Panc1 (cell line): ENCODE measurements around the gene TMEM8B. TPM values are rescaled to one million over a fixed set of nuclear protein-coding genes. Genes with fewer than 3 reads are reported as not detected.
A peak's percentile ranks its signal among the peaks of the same experiment; 100 is the strongest.

Experiments used
- ATAC-seq: fragments of 200-7000 bp; cut with Tn5 transposase; 2 replicates; pipeline ENCODE4 v1.9.1; 2020; ENCODE audit warnings: mild to moderate bottlenecking, moderate library complexity
- BruUV-seq: library from RNA; stranded (reverse); fragments of 400-500 nt; replicated peaks from 2 replicates; lab custom pipeline; 2021; lab: Mats Ljungman, UMichigan
- CTCF ChIA-PET: fragments of 300-600 bp; sonication (Branson Sonifier 250); formaldehyde crosslinking; loops from one replicate; lab custom pipeline; 2022; ENCODE audit warnings: antibody characterized with exemption; lab: Charles Lee
- POLR2A ChIA-PET: fragments of 300-600 bp; sonication (Branson Sonifier 250); formaldehyde crosslinking; loops from one replicate; lab custom pipeline; 2022; ENCODE audit warnings: antibody characterized with exemption; lab: Charles Lee
- DNase-seq: peaks from one replicate; pipeline ENCODE4 v3.0.0-alpha.2; 2010; ENCODE audit warnings: low read depth, low spot score
- H3K27ac ChIP-seq: 2 replicates; pipeline ENCODE4 v1.5.1; 2011; ENCODE audit warnings: mild to moderate bottlenecking, low read length, inconsistent platforms
- H3K27me3 ChIP-seq: fragments of 200-500 bp; sonication (Bioruptor generic); 2 replicates; pipeline ENCODE4 v1.6.0; 2014; ENCODE audit warnings: low read length, inconsistent platforms; ENCODE audit not compliant: control insufficient read depth, insufficient read depth
- H3K36me3 ChIP-seq: fragments of 200-500 bp; sonication (Bioruptor generic); 2 replicates; pipeline ENCODE4 v1.5.1; 2014; ENCODE audit warnings: inconsistent platforms, mild to moderate bottlenecking, low read length, moderate library complexity; ENCODE audit not compliant: control insufficient read depth, insufficient read depth
- H3K4me1 ChIP-seq: 2 replicates; pipeline ENCODE4 v1.5.1; 2011; ENCODE audit warnings: inconsistent platforms, mild to moderate bottlenecking, low read length, moderate library complexity; ENCODE audit not compliant: control insufficient read depth, insufficient read depth
- H3K4me3 ChIP-seq, 2 experiments: 2 replicates each; pipeline ENCODE4 v1.5.1; 2011 to 2012; ENCODE audit warnings: low read depth in 2 of 2, low read length in 2 of 2, mild to moderate bottlenecking in 2 of 2, inconsistent platforms in 1 of 2, moderate library complexity in 1 of 2
- H3K9me3 ChIP-seq: fragments of 200-500 bp; sonication (Bioruptor generic); 2 replicates; pipeline ENCODE4 v1.5.1; 2014; ENCODE audit warnings: low read depth, mild to moderate bottlenecking, inconsistent platforms, low read length, moderate library complexity; ENCODE audit not compliant: control insufficient read depth, insufficient read depth
- CTCF ChIP-seq: fragments of 450-650 bp; IDR thresholded peaks from 2 replicates; pipeline ENCODE4 v1.5.1; 2017; ENCODE audit warnings: mild to moderate bottlenecking
- POLR2AphosphoS5 ChIP-seq: IDR thresholded peaks from 2 replicates; pipeline ENCODE4 v1.6.1; 2012; ENCODE audit warnings: mild to moderate bottlenecking, low read depth, low read length, moderate library complexity
- REST ChIP-seq, 2 experiments: IDR thresholded peaks; 2 replicates each; pipeline ENCODE4 v1.6.1; 2011 to 2012; ENCODE audit warnings: low read depth in 2 of 2, control low read depth in 1 of 2, low read length in 1 of 2, mild to moderate bottlenecking in 1 of 2, moderate library complexity in 1 of 2; ENCODE audit not compliant: insufficient read depth in 1 of 2
- SIN3A ChIP-seq: IDR thresholded peaks from 2 replicates; pipeline ENCODE4 v1.6.1; 2012; ENCODE audit warnings: low read depth, mild to moderate bottlenecking, low read length, moderate library complexity, borderline replicate concordance; ENCODE audit not compliant: insufficient read depth
- TCF7L2 ChIP-seq: IDR thresholded peaks from 2 replicates; pipeline ENCODE4 v1.6.1; 2011; ENCODE audit warnings: mild to moderate bottlenecking, low read depth, low read length, inconsistent platforms
- in situ Hi-C: cut with HindIII; loops from 2 replicates; pipeline ENCODE4 v1.10.0; 2016; ENCODE audit warnings: low sequenced_read_pairs, low pct_unique_long_range_greater_than_20kb
- intact Hi-C: fragments of 100-400 bp; cut with micrococcal nuclease; formaldehyde crosslinking; loops from one replicate; pipeline ENCODE4 v1.10.0; 2022; ENCODE audit not compliant: unreplicated experiment
- total RNA-seq: library from RNA; stranded (reverse); gene quantifications from one replicate; pipeline ENCODE4 v1.2.1, GENCODE V29; 2021; ENCODE audit not compliant: unreplicated experiment

Gene TMEM8B
- total RNA-seq, 1 experiment from 2014 or later = 7.9 TPM

DNA sequence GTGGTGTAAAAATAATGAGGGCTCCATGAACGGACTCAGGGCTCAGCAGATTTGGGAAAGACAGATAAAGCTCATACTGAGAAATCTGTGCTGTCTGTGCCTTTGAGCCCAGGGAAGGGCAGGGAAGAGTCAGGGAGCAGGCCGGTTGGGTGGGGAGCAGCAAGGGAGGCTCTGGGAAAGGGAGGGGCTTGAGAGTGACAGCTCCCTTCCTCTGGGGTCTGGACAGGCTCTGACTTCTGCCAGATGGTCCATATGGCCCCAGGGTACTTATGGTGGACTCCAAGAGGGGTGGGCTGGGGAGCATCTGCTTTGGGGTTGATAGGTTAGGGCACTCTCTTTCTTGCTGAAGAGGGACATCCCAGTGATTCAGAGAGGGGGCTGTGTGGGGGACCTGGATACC lies 35.6 kb upstream of the TMEM8B start:
- Histone ChIP-seq H3K27me3 (no peaks in the 10 kb centered on the region), H3K36me3 (no peaks in the 10 kb centered on the region), H3K9me3 (no peaks in the 10 kb centered on the region), H3K4me1 (0 out of 2 replicates have a peak, but pooled peaks cover 3% of the 10 kb centered on the region), H3K27ac (no peak overlapping the region), H3K4me3 (no peak overlapping the region)
- intact Hi-C loops = no loop called here
- in situ Hi-C loops = no loop called here
- no TSS peak for BruUV-seq
- ATAC-seq (no peak), DNase-seq (no peak)
- ChIA-PET POLR2A (no interaction called here), CTCF (interaction anchor here (0.8 to 1.0 kb wide), 2 partner anchors 32 to 89 kb away, joined by 3 to 4 read pairs; no protein-coding TSS in a partner anchor)
- TF ChIP-seq POLR2AphosphoS5 (no peak), REST (IDR thresholded peaks at IDR 0.05; ENCODE audit: insufficient read depth in 1 of 2, low read depth in 2 of 2, low read length in 1 of 2) (no peak), CTCF (no peak), SIN3A (no peak), TCF7L2 (no peak)

DNA sequence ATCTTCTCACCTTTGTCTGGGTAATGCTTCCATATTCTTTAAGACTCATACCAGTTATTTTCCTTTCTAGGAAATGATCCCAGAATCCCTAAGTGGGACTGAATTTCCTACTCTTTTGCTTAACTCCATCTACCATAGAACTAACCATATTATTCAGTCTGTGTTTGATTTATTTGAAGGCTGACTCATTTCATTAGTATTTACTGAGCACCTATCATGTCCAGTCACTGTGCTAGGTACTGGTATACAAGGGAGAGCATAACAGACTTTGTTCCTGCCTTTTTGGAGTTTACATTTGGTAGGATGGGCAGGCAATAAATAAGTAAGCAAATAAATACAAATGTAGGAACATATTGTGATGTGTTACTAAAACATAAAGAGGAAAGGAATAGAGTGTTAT lies 33.3 kb upstream of the TMEM8B start:
- Histone ChIP-seq H3K27me3 (no peaks in the 10 kb centered on the region), H3K36me3 (no peaks in the 10 kb centered on the region; the same call in 1 of the 2 replicates), H3K9me3 (no peaks in the 10 kb centered on the region), H3K4me1 (0 out of 2 replicates have a peak, but pooled peaks cover 3% of the 10 kb centered on the region), H3K4me3 (no peak overlapping the region), H3K27ac (no peak overlapping the region)
- CTCF ChIA-PET = no interaction called here
- ATAC-seq (0 out of 2 replicates have a peak, but pooled peaks have one; percentile 36), DNase-seq (no peak)
- TF ChIP-seq CTCF (no peak), REST (IDR thresholded peaks at IDR 0.05; ENCODE audit: insufficient read depth in 1 of 2, low read depth in 2 of 2, low read length in 1 of 2) (no peak), TCF7L2 (no peak), POLR2AphosphoS5 (no peak), SIN3A (no peak)
- intact Hi-C loops = no loop called here
- in situ Hi-C loops = no loop called here
- POLR2A ChIA-PET = interaction anchor here (0.6 kb wide), 1 partner anchor 824 kb away, joined by 7 read pairs; no protein-coding TSS in a partner anchor
- no TSS peak for BruUV-seq
